CD4-positive, alpha-beta T cell treated with Interleukin-17A for 4 hours (primary cell): ENCODE results near the gene DHRS7B.
"Not testable (repeated sequence)": the region's sequence is repeated elsewhere in the genome, so short reads cannot be mapped to it uniquely, and the experiment has no call there.

Experiments
- DNase-seq: peaks from one replicate; pipeline ENCODE4 v3.0.0-alpha.2; 2020; ENCODE audit warnings: mixed read lengths

The DHRS7B gene

DNA sequence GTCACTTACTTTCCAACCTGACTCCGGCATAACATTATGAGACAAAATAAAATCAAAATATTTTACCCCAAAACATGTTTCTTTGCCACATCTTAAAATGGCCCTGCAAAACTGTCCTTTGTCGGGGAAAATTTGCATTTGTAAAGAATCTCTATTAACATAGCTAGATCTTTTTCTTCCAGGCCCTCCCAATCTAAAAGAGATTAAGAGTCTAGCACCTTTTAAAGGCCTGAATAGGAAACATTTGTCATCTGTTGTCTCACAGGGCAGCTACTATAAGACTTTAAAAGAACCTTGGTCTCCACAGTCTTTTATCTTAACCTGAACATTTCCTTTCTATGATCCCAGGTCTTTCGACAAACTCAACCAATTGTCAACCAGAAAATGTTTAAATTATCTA is 18.1 kb upstream of the DHRS7B start:
- no peak for DNase-seq

- no peak for DNase-seq
Measured at GRCh38 chr17:21113049-21113690, 13.6 kb upstream of the DHRS7B start.

GRCh38 chr17:21113716-21114115 is 13.0 kb upstream of the DHRS7B start:
- no peak for DNase-seq

DNA sequence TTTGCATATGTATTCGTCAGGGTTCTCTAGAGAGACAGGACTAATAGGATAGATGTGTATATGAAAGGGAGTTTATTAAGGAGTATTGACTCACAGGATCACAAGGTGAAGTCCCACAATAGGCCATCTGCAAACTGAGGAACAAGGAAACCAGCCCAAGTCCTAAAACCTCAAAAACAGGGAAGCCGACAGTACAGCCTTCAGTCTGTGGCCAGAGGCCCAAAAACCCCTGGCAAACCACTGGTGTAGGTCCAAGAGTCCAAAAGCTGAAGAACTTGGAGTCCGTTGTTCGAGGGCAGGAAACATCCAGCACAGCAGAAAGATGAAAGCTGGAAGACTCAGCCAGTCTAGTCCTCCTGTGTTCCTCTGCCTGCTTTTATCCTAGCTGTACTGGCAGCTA is 12.0 kb upstream of the DHRS7B start:
- not testable (repeated sequence) for DNase-seq

GRCh38 chr17:21119247-21119918 is 7.4 kb upstream of the DHRS7B start:
- DNase-seq, result peak; percentile 83

- no peak for DNase-seq
Measured at GRCh38 chr17:21119919-21120249, 6.9 kb upstream of the DHRS7B start.

DNA sequence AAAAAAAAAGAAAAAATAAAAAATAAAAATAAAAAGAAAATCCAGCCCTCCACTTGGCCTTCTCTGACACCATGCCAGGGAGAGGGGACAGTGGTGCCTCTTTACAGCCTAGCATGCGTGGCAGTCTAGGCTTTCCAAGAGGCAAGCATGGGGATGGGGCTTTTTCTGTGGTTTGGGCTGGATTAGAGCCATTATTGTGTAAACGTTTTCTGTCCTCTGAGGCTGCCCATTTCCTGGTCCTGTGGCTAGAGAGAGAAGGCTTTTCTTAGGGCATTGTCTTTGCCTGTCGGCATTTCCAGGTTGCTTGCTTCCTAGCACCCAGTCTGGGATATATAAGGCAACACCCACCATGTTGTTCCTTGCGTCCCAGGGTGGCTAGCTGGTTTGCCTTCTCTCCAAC is 2.7 kb upstream of the DHRS7B start:
- DNase-seq, result no peak

- not testable (repeated sequence) for DNase-seq
Measured at GRCh38 chr17:21124517-21124916, 2.2 kb upstream of the DHRS7B start.

- DNase-seq, result peak; percentile 76
Measured at GRCh38 chr17:21125862-21126261, 902 bp upstream of the DHRS7B start.

- DNase-seq, result no peak
Measured at GRCh38 chr17:21127509-21128077, 829 bp downstream of the DHRS7B start.

- DNase-seq, result no peak
Measured at GRCh38 chr17:21129023-21129681, 2.4 kb downstream of the DHRS7B start.

- DNase-seq, result no peak
Measured at GRCh38 chr17:21131137-21131536, 4.4 kb downstream of the DHRS7B start.

DNA sequence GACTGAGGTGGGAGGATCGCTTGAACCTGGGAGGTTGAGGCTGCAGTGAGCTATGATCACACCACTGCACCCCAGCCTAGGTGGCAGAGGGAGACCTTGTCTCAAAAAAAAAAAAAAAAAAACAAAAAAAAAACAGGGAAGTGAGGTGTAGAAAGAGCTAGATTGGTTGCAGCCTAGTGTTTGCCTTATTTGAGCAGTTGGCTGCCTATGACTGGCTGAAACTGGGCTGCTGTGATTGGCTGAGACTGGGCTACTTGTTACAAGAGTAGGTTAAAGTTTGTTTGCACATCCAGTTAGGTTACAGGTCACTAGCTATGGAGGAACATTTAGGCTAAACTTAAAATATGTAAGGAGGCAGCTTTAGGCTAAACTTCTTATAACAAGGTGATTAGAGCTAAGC is 5.7 kb downstream of the DHRS7B start:
- DNase-seq, result no peak

DNA sequence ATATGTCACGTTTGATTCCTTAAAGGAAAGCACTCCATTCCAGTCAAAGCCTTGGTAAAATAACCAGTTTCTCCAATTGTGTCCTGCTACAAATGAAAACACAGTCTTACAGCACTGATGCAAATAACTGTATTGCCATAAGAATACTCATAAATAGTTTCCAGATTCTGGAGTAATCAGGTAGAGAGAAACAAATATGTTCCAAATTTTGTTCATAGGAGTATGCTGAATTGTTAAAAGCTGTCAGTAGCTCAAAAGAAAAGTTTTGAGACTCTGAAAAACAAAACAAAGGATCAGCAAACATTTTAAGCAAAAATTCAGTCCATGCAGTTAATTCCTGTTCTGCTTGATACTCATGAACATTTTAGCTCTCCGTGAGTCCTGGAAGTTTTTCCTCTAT is 7.8 kb downstream of the DHRS7B start:
- DNase-seq, result no peak

GRCh38 chr17:21140911-21141310 is 14.1 kb downstream of the DHRS7B start:
- DNase-seq, result no peak

- DNase-seq, result no peak
Measured at GRCh38 chr17:21141331-21141730, 14.6 kb downstream of the DHRS7B start.

- DNase-seq, result not testable (repeated sequence)
Measured at GRCh38 chr17:21142065-21142464, 15.3 kb downstream of the DHRS7B start.

DNA sequence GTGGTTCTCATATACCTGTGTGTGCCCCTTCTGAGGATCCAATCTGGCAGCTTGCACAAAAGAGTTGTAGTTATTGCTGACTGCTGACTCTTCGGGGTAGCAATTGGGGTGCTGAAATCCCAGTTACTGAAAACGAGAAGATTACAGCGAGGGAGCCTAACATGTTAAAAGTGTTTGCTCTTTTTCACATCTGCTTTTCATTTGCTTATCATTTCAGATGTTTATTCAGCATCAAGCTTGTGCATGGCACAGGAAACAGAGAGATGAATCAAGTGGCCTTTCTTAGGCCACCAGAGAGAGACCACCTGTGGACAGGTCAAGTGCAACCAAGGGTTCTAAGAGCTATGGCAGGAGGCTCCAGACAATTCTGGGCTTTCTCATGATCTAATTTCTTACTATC is 16.9 kb downstream of the DHRS7B start:
- DNase-seq, result no peak

DNA sequence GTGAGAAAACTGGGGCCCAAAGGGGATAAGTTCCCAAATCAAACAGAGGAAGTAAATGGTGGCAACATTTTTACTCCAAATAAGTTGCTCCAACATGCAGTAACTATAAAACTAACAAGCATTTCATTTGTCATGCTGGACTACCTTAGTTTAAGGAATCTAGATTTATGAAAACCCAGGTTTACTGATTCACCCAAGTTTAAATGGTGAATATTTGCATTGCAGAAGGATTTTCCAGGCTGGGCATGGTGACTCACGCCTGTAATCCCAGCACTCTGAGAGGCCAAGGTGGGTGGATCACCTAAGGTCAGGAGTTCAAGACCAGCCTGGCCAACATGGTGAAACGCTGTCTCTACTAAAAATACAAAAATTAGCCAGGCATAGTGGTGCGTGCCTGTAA is 17.5 kb downstream of the DHRS7B start:
- not testable (repeated sequence) for DNase-seq

GRCh38 chr17:21146362-21147015 is 19.7 kb downstream of the DHRS7B start:
- DNase-seq, result no peak

GRCh38 chr17:21149621-21150020 is 22.9 kb downstream of the DHRS7B start:
- DNase-seq, result no peak

DNA sequence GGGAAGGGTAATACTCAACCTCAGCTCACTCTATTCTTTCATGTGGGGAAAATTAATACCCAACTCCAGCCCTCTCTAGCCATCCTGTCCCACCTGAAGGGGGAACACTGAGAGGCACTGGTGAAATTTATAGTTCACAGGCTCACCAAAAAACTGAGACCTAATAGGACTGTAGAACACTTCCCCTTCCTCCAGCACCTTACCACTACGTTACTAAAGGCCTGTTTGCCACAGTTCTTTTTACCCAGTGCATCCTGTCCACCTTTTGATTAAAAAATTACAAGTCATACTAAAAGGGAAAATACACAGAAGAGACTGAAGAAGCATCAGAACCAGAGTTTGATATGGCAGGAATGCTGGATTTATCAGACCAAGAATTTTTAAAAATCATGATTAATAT is 26.0 kb downstream of the DHRS7B start:
- DNase-seq, result no peak

- no peak for DNase-seq
Measured at GRCh38 chr17:21157586-21158370, 31.0 kb downstream of the DHRS7B start.
